RWPE2 (cell line): ENCODE results near the gene GPX1.
A peak's percentile ranks its signal among the peaks of the same experiment; 100 is the strongest.
"Not testable (repeated sequence)": the region's sequence is repeated elsewhere in the genome, so short reads cannot be mapped to it uniquely, and the experiment has no call there.

ENCODE experiments used
- ATAC-seq: fragments of 200-7000 bp; cut with Tn5 transposase; 3 replicates; pipeline ENCODE4 v1.9.1; 2021; ENCODE audit warnings: low read depth
- DNase-seq: peaks from one replicate; pipeline ENCODE4 v3.0.0-alpha.2; 2020; ENCODE audit warnings: low spot score
- H3K27ac ChIP-seq: fragments of 450-650 bp; 2 replicates; pipeline ENCODE4 v1.5.1; 2017; ENCODE audit warnings: mild to moderate bottlenecking; ENCODE audit not compliant: poor library complexity, severe bottlenecking
- H3K27me3 ChIP-seq: fragments of 250-450 bp; sonication (Bioruptor Pico); 2 replicates; pipeline ENCODE4 v1.5.1; 2021; ENCODE audit warnings: mild to moderate bottlenecking, moderate library complexity; ENCODE audit not compliant: insufficient read depth, poor library complexity, severe bottlenecking
- H3K36me3 ChIP-seq: fragments of 250-450 bp; sonication (Bioruptor Pico); 2 replicates; pipeline ENCODE4 v1.5.1; 2020; ENCODE audit warnings: low read depth, mild to moderate bottlenecking, moderate library complexity
- H3K4me1 ChIP-seq: fragments of 250-450 bp; sonication (Bioruptor Pico); 2 replicates; pipeline ENCODE4 v1.5.1; 2021; ENCODE audit warnings: mild to moderate bottlenecking, moderate library complexity; ENCODE audit not compliant: insufficient read depth, poor library complexity, severe bottlenecking
- H3K4me3 ChIP-seq: fragments of 250-450 bp; sonication (Bioruptor Pico); 2 replicates; pipeline ENCODE4 v1.5.1; 2021; ENCODE audit warnings: mild to moderate bottlenecking, moderate library complexity; ENCODE audit not compliant: severe bottlenecking
- H3K9me3 ChIP-seq: fragments of 250-450 bp; sonication (Bioruptor Pico); 2 replicates; pipeline ENCODE4 v1.5.1; 2021; ENCODE audit warnings: mild to moderate bottlenecking, moderate library complexity; ENCODE audit not compliant: severe bottlenecking
- TF ChIP-seq, protein P1 (sequence below): fragments of 450-650 bp; IDR thresholded peaks from one replicate; pipeline ENCODE4 v1.5.1; 2017; ENCODE audit warnings: mild to moderate bottlenecking, moderate library complexity; ENCODE audit not compliant: poor library complexity, severe bottlenecking

The GPX1 gene

DNA sequence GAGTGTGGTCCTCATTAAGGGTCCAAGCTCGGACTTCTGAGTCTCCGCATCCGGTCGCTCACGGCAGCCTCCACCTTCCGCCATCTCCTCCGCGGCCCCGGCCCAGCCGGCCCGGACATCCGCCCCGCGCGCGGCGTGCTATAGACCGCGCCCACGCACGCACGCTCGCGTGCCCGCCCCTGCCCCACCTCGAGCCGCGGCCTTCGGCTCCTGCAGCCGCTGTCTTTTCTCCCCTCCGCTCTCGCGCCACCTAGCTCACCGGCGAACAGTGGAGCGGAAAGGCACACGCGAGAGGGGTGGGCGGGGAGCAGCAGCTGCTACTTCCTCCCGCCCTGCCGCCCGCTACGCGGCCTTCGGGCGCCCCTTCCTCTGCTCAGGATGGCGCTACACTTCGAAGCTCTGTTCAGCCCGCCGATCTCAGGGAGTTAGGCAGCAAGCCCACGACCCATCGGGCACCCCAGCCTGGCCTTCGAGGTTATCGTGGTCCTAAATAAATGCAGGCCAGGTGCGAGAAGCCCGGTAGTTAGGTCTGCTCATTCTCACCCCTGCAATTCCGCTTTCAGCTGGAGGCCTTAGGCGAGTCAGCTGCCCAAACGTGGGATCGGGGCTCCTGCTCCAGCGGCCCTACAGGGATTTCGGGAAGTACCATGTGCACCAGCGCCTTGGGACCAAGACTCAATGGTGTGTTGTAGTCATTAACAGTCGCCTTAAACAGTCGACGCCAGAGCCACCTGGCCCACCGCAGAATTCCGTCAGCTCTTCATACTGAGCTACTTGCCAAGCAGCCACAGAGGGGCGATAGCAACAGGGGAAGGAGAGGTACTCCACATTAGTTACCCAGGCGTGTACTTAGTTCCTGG is 18.0 kb downstream of the GPX1 start, which contains the start of gene USP4:
Gene USP4, minus strand, starts transcription at position 113 of the 860 bp plus-strand sequence. Its CDS starts 29 bp downstream, at position 84.
- Histone ChIP-seq H3K27me3 (no peaks in the 10 kb centered on the region), H3K36me3 (peaks cover 22% of the 10 kb centered on the region), H3K9me3 (no peaks in the 10 kb centered on the region), H3K4me3 (peak within 1 kb of the TSS; percentile 60), H3K27ac (peak within 1 kb of the TSS; percentile 82), H3K4me1 (peaks cover 7% of the 10 kb centered on the region)
- ATAC-seq = peak; percentile 93
- TF ChIP-seq, protein P1, sequence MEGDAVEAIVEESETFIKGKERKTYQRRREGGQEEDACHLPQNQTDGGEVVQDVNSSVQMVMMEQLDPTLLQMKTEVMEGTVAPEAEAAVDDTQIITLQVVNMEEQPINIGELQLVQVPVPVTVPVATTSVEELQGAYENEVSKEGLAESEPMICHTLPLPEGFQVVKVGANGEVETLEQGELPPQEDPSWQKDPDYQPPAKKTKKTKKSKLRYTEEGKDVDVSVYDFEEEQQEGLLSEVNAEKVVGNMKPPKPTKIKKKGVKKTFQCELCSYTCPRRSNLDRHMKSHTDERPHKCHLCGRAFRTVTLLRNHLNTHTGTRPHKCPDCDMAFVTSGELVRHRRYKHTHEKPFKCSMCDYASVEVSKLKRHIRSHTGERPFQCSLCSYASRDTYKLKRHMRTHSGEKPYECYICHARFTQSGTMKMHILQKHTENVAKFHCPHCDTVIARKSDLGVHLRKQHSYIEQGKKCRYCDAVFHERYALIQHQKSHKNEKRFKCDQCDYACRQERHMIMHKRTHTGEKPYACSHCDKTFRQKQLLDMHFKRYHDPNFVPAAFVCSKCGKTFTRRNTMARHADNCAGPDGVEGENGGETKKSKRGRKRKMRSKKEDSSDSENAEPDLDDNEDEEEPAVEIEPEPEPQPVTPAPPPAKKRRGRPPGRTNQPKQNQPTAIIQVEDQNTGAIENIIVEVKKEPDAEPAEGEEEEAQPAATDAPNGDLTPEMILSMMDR = peak; percentile 76
- peak; percentile 94 for DNase-seq

DNA sequence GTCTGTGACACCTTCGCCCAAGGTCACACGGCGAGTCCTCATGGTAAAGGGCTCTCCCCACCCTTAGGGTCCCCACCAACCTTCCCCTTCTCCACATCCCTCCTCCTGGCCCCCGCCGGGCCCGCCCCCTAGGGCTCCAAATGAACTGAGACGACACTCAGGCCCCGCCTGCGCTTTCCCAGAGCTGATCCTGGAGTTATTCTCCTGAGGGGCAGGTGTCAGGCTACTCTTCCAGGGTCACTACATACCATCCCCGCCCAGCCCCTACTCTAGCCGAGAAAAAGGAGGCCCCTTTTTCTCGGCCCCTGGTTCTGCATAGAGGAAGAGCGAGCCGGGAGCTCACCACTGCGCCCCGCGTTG is 18.6 kb downstream of the GPX1 start:
- peak; percentile 21 for ATAC-seq
- TF ChIP-seq, protein P1 = no peak
- no peaks in the 10 kb centered on the region for H3K9me3 ChIP-seq
- H3K27ac ChIP-seq = peak overlapping the region; percentile 82
- peaks cover 4% of the 10 kb centered on the region for H3K4me1 ChIP-seq
- H3K4me3 ChIP-seq = peak overlapping the region; percentile 60
- H3K36me3 ChIP-seq = peaks cover 28% of the 10 kb centered on the region
- no peak for DNase-seq
- no peaks in the 10 kb centered on the region for H3K27me3 ChIP-seq

DNA sequence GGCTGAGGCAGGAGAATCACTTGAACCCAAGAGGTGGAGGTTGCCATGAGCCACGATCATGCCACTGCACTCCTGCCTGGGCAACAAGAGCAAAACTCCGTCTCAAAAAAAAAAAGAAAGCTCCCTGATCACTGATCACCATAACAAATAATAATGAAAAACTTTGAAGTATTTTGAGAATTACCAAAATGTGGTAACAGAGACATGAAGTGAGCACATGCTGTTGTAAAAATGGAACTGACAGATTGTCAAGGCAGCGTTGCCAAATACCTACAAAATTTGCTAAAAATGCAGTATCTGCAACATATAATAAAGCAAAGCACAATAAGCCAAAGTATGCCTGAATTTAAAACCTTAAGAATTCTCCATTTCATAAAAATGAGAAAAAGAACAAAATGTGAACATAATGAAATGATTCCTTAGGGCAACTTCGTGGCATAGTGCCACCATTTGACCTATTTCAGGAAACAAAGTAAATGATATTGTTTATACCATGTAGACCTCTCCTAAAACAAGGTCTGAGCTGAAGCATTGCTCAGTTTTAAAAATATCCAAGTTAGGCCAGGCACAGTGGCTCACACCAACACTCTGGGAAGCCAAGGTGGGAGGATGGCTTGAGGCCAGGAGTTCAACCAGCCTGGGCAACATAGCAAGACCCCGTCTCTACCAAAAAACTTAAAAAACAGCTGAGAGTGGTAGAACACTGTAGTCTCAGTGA is 24.1 kb downstream of the GPX1 start:
- ATAC-seq = no peak
- Histone ChIP-seq H3K4me1 (no peaks in the 10 kb centered on the region), H3K27me3 (no peaks in the 10 kb centered on the region), H3K36me3 (peaks cover 81% of the 10 kb centered on the region), H3K27ac (no peak overlapping the region), H3K9me3 (no peaks in the 10 kb centered on the region), H3K4me3 (no peak overlapping the region)
- DNase-seq = no peak
- TF ChIP-seq, protein P1 = no peak

DNA sequence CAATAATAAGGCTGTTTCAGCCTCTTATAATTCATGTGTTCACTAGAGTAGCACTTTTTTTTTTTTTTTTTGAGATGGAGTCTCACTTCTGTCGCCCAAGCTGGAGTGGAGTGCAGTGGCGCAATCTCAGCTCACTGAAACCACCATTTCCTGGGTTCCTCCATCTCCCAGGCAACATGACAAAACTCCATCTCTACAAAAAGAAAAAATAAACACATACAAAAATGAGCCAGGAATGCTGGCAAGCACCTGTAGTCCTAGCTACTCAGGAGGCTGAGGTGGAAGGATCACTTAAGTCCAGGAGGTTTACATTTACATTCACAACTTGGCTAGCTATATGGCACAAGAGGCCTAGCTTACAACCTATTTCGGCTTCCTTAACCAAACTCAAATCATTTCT is 25.1 kb downstream of the GPX1 start:
- Histone ChIP-seq H3K27ac (no peak overlapping the region), H3K36me3 (peaks cover 90% of the 10 kb centered on the region), H3K4me1 (peaks cover 6% of the 10 kb centered on the region), H3K9me3 (no peaks in the 10 kb centered on the region), H3K27me3 (no peaks in the 10 kb centered on the region), H3K4me3 (no peak overlapping the region)
- TF ChIP-seq, protein P1 = no peak
- ATAC-seq (no peak), DNase-seq (no peak)

- TF ChIP-seq, protein P1 = no peak
- H3K27ac ChIP-seq = peak overlapping the region; percentile 17
- ATAC-seq (no peak), DNase-seq (no peak)
- H3K9me3 ChIP-seq = no peaks in the 10 kb centered on the region
- peaks cover 6% of the 10 kb centered on the region for H3K4me1 ChIP-seq
- no peak overlapping the region for H3K4me3 ChIP-seq
- H3K27me3 ChIP-seq = no peaks in the 10 kb centered on the region
- peaks cover 98% of the 10 kb centered on the region for H3K36me3 ChIP-seq
Measured at GRCh38 chr3:49329186-49329585, 29.0 kb downstream of the GPX1 start.

DNA sequence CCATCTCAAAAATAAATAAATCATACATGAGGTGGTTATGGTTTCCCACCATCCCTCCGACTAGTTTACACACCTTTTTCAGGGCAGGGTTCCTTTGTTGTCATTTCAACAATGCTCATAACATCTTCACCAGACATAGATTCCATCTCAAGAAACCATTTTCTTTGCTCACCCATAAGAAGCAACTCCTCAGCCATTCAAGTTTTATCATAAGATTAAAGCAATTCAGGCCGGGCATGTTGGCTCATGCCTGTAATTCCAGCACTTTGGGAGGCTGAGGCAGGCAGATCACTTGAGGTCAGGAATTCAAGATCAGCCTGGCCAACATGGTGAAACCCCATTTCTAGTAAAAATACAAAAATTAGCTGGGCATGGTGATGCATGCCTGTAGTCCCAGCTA is 29.8 kb downstream of the GPX1 start:
- Histone ChIP-seq H3K27ac (peak overlapping the region; percentile 17), H3K36me3 (peaks cover 98% of the 10 kb centered on the region)
- H3K4me1 ChIP-seq, H3K9me3 ChIP-seq, DNase-seq, H3K4me3 ChIP-seq, H3K27me3 ChIP-seq: not testable (repeated sequence)
- 0 out of 3 replicates have a peak, but pooled peaks have one; percentile 21 for ATAC-seq
